ENCODE results near the gene CHD9.

The CHD9 gene

GRCh38 chr16:53097190-53097589 is 42.4 kb downstream of the CHD9 start:
- DNase-seq = no peak

GRCh38 chr16:53098526-53099317 is 43.9 kb downstream of the CHD9 start:
- DNase-seq = no peak

GRCh38 chr16:53099318-53100130 is 44.7 kb downstream of the CHD9 start:
- DNase-seq = peak; percentile 63 to 82

- DNase-seq = no peak
Observed at GRCh38 chr16:53100131-53100748, 45.4 kb downstream of the CHD9 start.

- DNase-seq = no peak
Observed at GRCh38 chr16:53100889-53101288, 46.1 kb downstream of the CHD9 start.

DNA sequence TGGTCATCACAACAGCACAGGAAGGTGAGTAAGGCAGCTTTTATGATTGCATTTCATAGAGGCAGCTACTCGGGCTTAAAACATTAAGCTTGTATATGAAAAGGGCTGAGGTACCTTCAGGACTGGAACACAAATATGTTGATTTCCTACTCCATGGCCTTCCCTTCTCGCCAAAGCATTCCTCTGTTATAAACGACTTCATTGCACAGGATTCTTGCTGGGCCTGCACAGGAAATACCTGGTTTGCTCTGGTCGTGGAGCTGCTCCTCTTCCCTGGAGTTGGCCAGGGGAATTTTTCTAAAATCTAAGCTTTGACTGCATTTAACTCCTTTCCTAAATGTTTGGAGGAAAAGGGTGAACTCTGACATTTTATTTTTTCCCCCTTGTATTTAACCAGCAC is 49.0 kb downstream of the CHD9 start:
- no peak for DNase-seq

- DNase-seq = no peak
Observed at GRCh38 chr16:53105565-53105964, 50.8 kb downstream of the CHD9 start.

- no peak for DNase-seq
Observed at GRCh38 chr16:53111078-53111791, 56.4 kb downstream of the CHD9 start.

DNA sequence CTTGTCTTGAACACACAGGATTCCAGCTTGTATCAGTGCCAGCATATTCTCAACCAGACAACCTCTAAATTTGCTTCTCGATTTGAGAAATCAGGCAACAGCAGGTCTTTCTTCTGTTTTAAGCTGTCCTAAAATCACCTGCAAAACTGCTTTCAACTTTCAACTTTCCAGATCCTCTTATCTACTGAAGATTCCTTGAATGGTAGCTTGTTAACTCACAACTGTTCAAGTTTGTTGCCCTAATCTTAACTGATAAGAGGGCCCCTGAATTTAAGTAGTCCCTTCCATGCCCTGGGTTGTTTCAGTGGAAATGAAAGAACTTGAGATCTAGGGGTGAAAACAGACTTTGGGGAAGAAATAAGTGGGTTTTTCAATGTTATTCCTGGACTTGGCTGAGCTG is 57.2 kb downstream of the CHD9 start:
- DNase-seq = no peak

- DNase-seq = no peak
Observed at GRCh38 chr16:53115047-53115446, 60.3 kb downstream of the CHD9 start.

DNA sequence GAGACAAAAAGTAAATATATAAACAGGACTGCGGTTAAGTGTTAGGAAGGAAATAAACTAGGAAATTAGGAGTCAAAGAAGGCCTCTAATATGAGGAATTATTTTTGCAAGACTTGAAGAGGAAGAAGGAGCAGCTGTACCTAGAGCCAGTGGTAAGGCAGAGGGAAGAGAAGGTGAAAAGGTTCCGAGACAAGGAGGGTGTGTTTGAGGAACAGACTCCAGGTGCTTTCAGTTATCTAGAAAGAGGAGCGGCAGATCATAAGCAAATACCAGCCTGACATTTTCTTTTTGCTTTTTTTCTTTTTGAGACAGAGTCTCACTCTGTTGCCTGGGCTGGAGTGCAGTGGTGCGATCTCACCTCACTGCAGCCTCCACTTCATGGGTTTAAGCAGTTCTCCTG is 61.0 kb downstream of the CHD9 start:
- DNase-seq = no peak

GRCh38 chr16:53121043-53121620 is 66.3 kb downstream of the CHD9 start:
- no peak for DNase-seq

GRCh38 chr16:53121661-53122060 is 66.9 kb downstream of the CHD9 start:
- DNase-seq = no peak

- no peak for DNase-seq
Observed at GRCh38 chr16:53123747-53124146, 69.0 kb downstream of the CHD9 start.

DNA sequence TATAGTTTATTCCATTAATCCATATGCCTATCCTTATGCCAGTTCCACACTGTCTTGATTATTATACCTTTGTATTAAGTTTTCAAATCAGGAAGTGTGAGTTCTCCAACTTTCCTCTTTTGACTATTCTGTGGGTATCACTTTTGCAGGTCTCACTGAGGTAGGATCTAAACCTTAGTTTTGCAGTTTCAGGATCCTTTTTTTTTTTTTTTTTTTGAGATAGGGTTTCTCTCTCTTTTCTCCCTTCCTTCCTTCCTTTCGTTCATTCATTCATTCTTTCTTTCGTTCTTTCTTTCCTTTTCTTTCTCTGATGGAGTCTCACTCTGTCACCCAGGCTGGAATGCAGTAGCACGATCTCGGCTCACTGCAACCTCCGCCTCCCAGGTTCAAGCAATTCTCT is 71.6 kb downstream of the CHD9 start:
- no peak for DNase-seq

GRCh38 chr16:53129281-53130158 is 74.7 kb downstream of the CHD9 start:
- no peak for DNase-seq

- peak; percentile 71 to 83 for DNase-seq
Observed at GRCh38 chr16:53130159-53131049, 75.6 kb downstream of the CHD9 start.

DNA sequence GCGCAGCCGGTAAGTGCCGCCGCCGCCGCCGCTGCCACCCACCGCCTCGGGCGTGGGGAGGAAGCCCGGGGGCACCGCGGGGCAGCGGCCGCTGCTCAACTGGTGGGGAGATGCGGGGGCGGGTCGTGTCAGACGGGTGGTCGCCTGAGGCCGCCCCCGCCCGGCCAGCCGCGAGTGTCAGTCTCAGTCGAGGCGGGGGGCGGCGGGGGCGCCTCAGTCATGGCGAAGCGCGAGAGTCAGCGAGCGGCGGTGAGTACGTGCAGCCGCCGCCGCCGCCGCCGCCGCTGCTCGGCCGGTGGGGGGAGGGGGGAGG is 76.2 kb downstream of the CHD9 start:
- no peak for DNase-seq

- peak in 1 of 2 experiments; percentile 10 for DNase-seq
Observed at GRCh38 chr16:53131363-53132071, 76.7 kb downstream of the CHD9 start.

DNA sequence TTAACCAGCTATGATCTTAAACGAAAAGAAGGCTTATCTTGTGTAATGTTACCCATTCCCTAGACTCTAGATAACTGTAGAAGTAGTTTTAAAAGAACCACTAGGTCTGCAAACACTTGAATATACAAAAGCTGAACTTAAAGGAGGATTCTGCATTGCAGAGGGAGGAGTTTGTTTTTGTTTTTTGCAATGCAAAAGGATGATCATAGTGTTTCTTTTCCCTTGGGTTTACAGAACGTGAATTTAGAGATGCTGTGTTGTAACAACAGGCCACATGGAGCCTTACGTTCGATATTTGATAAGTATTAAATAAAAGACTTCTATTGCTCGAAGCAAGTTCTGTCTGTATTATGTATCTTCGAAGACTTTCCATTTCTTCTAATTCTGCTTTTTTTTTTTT is 77.6 kb downstream of the CHD9 start:
- no peak for DNase-seq
